ENCODE results near the gene MINAR1.

DNA sequence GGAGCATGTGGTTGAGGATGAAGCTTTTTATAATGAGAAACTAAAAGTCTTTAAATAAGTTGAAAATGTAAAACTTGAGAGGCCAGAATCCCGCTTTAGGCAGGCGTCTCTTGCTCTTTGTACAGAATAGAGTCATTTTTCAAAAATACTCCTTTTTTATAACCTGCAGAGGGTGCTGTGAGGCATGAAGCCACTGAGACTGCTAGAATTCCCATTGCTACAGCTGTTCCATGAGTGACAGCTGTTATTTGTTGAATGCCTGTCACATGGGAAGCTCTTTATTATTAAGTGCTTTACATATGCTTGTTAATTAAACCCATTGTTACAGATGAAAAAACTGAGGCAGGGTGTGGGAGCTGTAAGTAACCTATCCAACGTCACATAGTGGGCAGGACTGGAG lies 18.5 kb downstream of the MINAR1 start:
- TF ChIP-seq, protein P1, sequence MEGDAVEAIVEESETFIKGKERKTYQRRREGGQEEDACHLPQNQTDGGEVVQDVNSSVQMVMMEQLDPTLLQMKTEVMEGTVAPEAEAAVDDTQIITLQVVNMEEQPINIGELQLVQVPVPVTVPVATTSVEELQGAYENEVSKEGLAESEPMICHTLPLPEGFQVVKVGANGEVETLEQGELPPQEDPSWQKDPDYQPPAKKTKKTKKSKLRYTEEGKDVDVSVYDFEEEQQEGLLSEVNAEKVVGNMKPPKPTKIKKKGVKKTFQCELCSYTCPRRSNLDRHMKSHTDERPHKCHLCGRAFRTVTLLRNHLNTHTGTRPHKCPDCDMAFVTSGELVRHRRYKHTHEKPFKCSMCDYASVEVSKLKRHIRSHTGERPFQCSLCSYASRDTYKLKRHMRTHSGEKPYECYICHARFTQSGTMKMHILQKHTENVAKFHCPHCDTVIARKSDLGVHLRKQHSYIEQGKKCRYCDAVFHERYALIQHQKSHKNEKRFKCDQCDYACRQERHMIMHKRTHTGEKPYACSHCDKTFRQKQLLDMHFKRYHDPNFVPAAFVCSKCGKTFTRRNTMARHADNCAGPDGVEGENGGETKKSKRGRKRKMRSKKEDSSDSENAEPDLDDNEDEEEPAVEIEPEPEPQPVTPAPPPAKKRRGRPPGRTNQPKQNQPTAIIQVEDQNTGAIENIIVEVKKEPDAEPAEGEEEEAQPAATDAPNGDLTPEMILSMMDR (IDR thresholded peaks at IDR 0.05), result no peak
- TF ChIP-seq POLR2A (IDR thresholded peaks at IDR 0.05), result no peak

Data from lower leg skin (tissue), 3 donors.